ENCODE results near the gene TIMM9.
"Not testable (repeated sequence)": the region's sequence is repeated elsewhere in the genome, so short reads cannot be mapped to it uniquely, and the experiment has no call there.

The TIMM9 gene

GRCh38 chr14:58368956-58369355 lies 58.4 kb downstream of the TIMM9 start:
- FAIRE-seq (no peak), DNase-seq (ENCODE audit: insufficient read length, low spot score) (no peak)
- TF ChIP-seq TAF1 (IDR thresholded peaks at IDR 0.05; ENCODE audit: low read depth, low read length) (no peak), PAX5 (IDR thresholded peaks at IDR 0.05; ENCODE audit: insufficient read depth, low read length, severe bottlenecking) (no peak), POU2F2 (IDR thresholded peaks at IDR 0.05; ENCODE audit: low read depth, low read length) (no peak), POLR2A (IDR thresholded peaks at IDR 0.05; ENCODE audit: low read depth, low read length) (no peak), POLR2AphosphoS5 (IDR thresholded peaks at IDR 0.05; ENCODE audit: low read depth, low read length) (no peak), SPI1 (IDR thresholded peaks at IDR 0.05; ENCODE audit: low read depth, low read length) (no peak)

- TF ChIP-seq PAX5 (IDR thresholded peaks at IDR 0.05; ENCODE audit: insufficient read depth, low read length, severe bottlenecking) (no peak), POLR2A (IDR thresholded peaks at IDR 0.05; ENCODE audit: low read depth, low read length) (no peak), POU2F2 (IDR thresholded peaks at IDR 0.05; ENCODE audit: low read depth, low read length) (no peak), SPI1 (IDR thresholded peaks at IDR 0.05; ENCODE audit: low read depth, low read length) (no peak), POLR2AphosphoS5 (IDR thresholded peaks at IDR 0.05; ENCODE audit: low read depth, low read length) (no peak), TAF1 (IDR thresholded peaks at IDR 0.05; ENCODE audit: low read depth, low read length) (no peak)
- FAIRE-seq (no peak), DNase-seq (ENCODE audit: insufficient read length, low spot score) (no peak)
These were observed 60.0 kb downstream of the TIMM9 start for GRCh38 chr14:58367296-58367695.

DNA sequence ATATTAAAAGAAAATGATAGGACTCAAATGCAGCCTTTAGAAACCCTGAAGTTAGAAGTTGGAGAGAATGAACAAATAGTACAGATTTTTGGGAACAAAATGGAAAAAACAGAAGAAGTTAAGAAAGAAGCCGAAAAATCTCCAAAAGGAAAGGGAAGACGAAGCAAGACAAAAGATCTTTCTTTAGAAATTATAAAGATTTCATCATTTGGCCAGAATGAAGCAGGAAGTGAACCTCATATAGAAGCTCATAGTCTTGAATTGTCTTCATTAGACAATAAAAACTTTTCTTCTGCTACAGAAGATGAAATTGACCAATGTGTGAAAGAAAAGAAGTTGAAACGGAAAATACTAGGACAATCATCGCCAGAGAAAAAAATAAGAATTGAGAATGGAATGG lies 63.0 kb downstream of the TIMM9 start:
- no peak for TF ChIP-seq POLR2AphosphoS5 (IDR thresholded peaks at IDR 0.05; ENCODE audit: low read depth, low read length)
- no peak for TF ChIP-seq POU2F2 (IDR thresholded peaks at IDR 0.05; ENCODE audit: low read depth, low read length)
- no peak for TF ChIP-seq SPI1 (IDR thresholded peaks at IDR 0.05; ENCODE audit: low read depth, low read length)
- TF ChIP-seq TAF1 (IDR thresholded peaks at IDR 0.05; ENCODE audit: low read depth, low read length): no peak
- TF ChIP-seq PAX5 (IDR thresholded peaks at IDR 0.05; ENCODE audit: insufficient read depth, low read length, severe bottlenecking): no peak
- no peak for TF ChIP-seq POLR2A (IDR thresholded peaks at IDR 0.05; ENCODE audit: low read depth, low read length)
- no peak for FAIRE-seq
- DNase-seq (ENCODE audit: insufficient read length, low spot score): no peak

DNA sequence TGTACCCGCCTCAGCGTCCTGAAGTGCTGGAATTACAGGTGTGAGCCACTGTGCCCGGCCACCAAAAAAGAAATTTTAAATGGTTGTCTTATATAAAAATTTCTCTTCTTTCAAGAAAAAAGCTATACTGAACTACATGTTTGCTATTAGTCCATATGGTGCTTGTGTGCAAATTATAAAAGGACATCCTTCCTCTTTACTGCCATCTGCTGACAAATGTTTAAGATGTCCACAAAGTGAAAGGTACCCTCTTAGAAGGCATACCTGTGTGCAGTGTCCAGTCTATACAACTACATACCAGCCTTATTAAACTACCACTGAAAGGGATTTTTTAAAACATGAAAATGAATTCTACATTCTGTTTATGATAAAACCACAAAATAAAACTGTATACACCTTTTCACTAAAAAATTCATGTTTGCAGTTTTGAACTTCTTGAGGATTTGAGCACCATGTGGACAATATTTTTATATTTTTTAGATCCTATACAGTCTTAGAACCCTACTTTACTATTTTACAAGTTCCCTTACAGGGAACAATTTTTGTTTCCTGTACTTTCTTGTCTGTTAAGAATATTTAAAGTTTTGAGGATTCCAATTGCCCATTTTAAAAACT lies 64.4 kb downstream of the TIMM9 start:
- no peak for DNase-seq (ENCODE audit: insufficient read length, low spot score)
- FAIRE-seq: no peak
- TF ChIP-seq TAF1 (IDR thresholded peaks at IDR 0.05; ENCODE audit: low read depth, low read length) (no peak), POLR2AphosphoS5 (IDR thresholded peaks at IDR 0.05; ENCODE audit: low read depth, low read length) (no peak), POLR2A (IDR thresholded peaks at IDR 0.05; ENCODE audit: low read depth, low read length) (no peak), POU2F2 (IDR thresholded peaks at IDR 0.05; ENCODE audit: low read depth, low read length) (no peak), SPI1 (IDR thresholded peaks at IDR 0.05; ENCODE audit: low read depth, low read length) (no peak), PAX5 (IDR thresholded peaks at IDR 0.05; ENCODE audit: insufficient read depth, low read length, severe bottlenecking) (no peak)

DNA sequence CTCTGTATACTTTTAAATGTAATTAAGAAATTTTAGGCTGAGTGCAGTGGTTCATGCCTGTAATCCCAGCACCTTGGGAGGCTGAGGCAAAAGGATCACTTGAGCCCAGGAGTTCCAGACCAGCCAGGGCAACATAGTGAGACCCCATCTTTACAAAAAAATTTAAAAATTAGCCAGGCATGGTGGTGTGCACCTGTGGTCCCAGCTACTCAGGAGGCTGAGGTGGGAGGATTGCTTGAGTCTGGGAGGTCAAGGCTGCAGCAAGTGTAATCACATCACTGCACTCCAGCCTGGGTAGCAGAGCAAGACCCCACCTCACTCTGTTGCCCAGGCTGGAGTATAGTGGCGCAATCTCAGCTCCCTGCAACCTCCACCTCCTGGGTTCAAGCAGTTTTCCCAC lies 65.1 kb downstream of the TIMM9 start:
- peak; percentile 28 for FAIRE-seq
- DNase-seq (ENCODE audit: insufficient read length, low spot score): not testable (repeated sequence)
